Body of pancreas (tissue), 4 donors: ENCODE results near the gene BTNL2.

Source experiments
- CTCF ChIP-seq, 7 experiments: fragments of 450-650 bp in 4 of 7; fragments of 200-600 bp in 3 of 7; sonication (generic) in 3 of 7; IDR thresholded peaks; one replicate each; pipeline ENCODE4 v1.5.1; 2016 to 2019; ENCODE audit warnings: antibody characterized with exemption in 7 of 7
- POLR2A ChIP-seq, 3 donors: fragments of 450-650 bp; IDR thresholded peaks; one replicate each; pipeline ENCODE4 v1.6.1; 2016; ENCODE audit warnings: antibody characterized with exemption in 3 of 3, mild to moderate bottlenecking in 2 of 3

GRCh38 chr6:32430179-32430578 lies 23.2 kb upstream of the BTNL2 start:
- TF ChIP-seq CTCF (IDR thresholded peaks at IDR 0.05) (no peak), POLR2A (IDR thresholded peaks at IDR 0.05) (no peak)
